Measurements from ENCODE around the gene FRMD8. TPM values are rescaled to one million over a fixed set of nuclear protein-coding genes. Genes with fewer than 3 reads are reported as not detected.

FRMD8 gene
- total and polyA plus RNA-seq, 9 of the 15 experiments (the other 6 are each of a cell fraction or from before 2014, with no cell fraction given) = 4.5 to 54.5 (median 15.8) TPM

DNA sequence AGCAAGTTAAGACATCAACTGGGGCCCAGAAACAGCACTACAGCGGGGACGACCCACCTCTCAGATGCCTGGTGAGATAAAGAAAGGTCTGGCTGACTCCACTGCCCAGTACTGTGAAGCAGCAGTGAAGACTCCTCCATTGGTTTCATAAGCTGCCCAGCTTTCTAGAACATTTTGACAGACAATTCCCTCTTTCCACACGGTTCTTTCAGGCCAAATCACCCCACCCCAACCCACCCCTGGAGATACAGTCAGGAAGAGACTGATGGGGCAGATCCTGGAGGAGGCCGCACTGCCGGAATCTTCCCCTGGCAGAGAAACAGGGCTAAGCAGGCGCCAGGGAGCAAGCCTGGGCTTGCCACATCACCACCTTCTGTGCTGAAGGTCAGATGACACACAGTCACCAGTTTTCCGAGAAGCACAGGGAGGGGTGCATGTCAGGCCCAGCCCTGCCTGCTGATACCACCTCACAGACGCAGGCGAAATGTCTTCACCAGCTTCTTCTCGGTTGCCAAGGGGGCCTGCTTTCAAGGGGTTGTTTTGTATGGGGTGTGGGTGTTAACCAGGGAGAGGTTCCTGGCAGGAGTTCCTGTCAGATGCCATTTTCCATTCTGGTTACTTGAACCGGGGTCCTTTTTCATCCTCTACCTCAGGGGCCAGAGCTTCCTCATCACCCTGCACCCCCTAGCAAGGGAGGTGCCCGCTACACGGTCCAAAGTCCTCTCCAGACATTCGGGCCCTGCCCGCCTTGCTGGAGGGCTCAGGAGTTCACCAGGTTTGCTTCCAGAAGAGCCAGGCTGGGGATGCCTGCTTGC is 34.7 kb downstream of the FRMD8 start (continued):
- TF ChIP-seq NR4A1 (CRISPR knock-in tag; IDR thresholded peaks at IDR 0.05) (peak; percentile 79; the same call in 1 of the 2 replicates), NR4A1 (tag; IDR thresholded peaks at IDR 0.05) (no peak), NEUROD1 (IDR thresholded peaks at IDR 0.05; ENCODE audit: borderline replicate concordance, low read depth, low read length, partially characterized antibody) (peak; percentile 42), GABPA (tag; conservative IDR thresholded peaks at IDR 0.05; ENCODE audit: low read depth) (no peak), PTBP1 (IDR thresholded peaks at IDR 0.05; ENCODE audit: low read depth, low read length) (no peak), CCNT2 (IDR thresholded peaks at IDR 0.05; ENCODE audit: borderline replicate concordance, extremely low read depth, insufficient read length, low read depth, low read length) (peak; percentile 28), TRIM28 (IDR thresholded peaks at IDR 0.05) (no peak), ZNF766 (CRISPR knock-in tag; conservative IDR thresholded peaks at IDR 0.05) (no peak), BHLHE40 (IDR thresholded peaks at IDR 0.05; ENCODE audit: low read length) (peak; percentile 47; the same call in 1 of the 2 replicates), ZFX (CRISPR knock-in tag; IDR thresholded peaks at IDR 0.05) (no peak), ZNF644 (tag; IDR thresholded peaks at IDR 0.05; ENCODE audit: low read depth) (no peak), SLC30A9 (CRISPR knock-in tag; IDR thresholded peaks at IDR 0.05) (no peak), ZNF717 (CRISPR knock-in tag; IDR thresholded peaks at IDR 0.05) (no peak), RBFOX2 (IDR thresholded peaks at IDR 0.05; ENCODE audit: low read depth, low read length) (peak; percentile 63), WHSC1 (IDR thresholded peaks at IDR 0.05; ENCODE audit: low read length) (no peak), HNRNPUL1 (IDR thresholded peaks at IDR 0.05; ENCODE audit: low read length) (no peak), SMARCA4 (IDR thresholded peaks at IDR 0.05) (no peak; the same call in 1 of the 2 replicates), CHCHD3 (CRISPR knock-in tag; IDR thresholded peaks at IDR 0.05) (no peak), HNRNPH1 (optimal IDR thresholded peaks at IDR 0.05; ENCODE audit: low read depth, low read length) (no peak), BCL6 (CRISPR knock-in tag; IDR thresholded peaks at IDR 0.05) (0 out of 2 replicates have a peak, but pooled peaks have one; percentile 28), NR2F6 (CRISPR knock-in tag; IDR thresholded peaks at IDR 0.05) (no peak), TSC22D4 (tag; IDR thresholded peaks at IDR 0.05) (no peak), ZNF444 (CRISPR knock-in tag; IDR thresholded peaks at IDR 0.05) (no peak)
- TF ChIP-seq, protein P1, sequence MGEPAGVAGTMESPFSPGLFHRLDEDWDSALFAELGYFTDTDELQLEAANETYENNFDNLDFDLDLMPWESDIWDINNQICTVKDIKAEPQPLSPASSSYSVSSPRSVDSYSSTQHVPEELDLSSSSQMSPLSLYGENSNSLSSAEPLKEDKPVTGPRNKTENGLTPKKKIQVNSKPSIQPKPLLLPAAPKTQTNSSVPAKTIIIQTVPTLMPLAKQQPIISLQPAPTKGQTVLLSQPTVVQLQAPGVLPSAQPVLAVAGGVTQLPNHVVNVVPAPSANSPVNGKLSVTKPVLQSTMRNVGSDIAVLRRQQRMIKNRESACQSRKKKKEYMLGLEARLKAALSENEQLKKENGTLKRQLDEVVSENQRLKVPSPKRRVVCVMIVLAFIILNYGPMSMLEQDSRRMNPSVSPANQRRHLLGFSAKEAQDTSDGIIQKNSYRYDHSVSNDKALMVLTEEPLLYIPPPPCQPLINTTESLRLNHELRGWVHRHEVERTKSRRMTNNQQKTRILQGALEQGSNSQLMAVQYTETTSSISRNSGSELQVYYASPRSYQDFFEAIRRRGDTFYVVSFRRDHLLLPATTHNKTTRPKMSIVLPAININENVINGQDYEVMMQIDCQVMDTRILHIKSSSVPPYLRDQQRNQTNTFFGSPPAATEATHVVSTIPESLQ (CRISPR knock-in tag; IDR thresholded peaks at IDR 0.05) = no peak
- TF ChIP-seq, protein P2, sequence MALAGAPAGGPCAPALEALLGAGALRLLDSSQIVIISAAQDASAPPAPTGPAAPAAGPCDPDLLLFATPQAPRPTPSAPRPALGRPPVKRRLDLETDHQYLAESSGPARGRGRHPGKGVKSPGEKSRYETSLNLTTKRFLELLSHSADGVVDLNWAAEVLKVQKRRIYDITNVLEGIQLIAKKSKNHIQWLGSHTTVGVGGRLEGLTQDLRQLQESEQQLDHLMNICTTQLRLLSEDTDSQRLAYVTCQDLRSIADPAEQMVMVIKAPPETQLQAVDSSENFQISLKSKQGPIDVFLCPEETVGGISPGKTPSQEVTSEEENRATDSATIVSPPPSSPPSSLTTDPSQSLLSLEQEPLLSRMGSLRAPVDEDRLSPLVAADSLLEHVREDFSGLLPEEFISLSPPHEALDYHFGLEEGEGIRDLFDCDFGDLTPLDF (CRISPR knock-in tag; IDR thresholded peaks at IDR 0.05) = no peak
- TF ChIP-seq, protein P3, sequence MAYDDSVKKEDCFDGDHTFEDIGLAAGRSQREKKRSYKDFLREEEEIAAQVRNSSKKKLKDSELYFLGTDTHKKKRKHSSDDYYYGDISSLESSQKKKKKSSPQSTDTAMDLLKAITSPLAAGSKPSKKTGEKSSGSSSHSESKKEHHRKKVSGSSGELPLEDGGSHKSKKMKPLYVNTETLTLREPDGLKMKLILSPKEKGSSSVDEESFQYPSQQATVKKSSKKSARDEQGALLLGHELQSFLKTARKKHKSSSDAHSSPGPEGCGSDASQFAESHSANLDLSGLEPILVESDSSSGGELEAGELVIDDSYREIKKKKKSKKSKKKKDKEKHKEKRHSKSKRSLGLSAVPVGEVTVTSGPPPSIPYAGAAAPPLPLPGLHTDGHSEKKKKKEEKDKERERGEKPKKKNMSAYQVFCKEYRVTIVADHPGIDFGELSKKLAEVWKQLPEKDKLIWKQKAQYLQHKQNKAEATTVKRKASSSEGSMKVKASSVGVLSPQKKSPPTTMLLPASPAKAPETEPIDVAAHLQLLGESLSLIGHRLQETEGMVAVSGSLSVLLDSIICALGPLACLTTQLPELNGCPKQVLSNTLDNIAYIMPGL (CRISPR knock-in tag; IDR thresholded peaks at IDR 0.05) = no peak

Measured in K562 (cell line).